ENCODE results near the gene NGB.
"Not testable (repeated sequence)": the region's sequence is repeated elsewhere in the genome, so short reads cannot be mapped to it uniquely, and the experiment has no call there.

NGB gene, protein sequence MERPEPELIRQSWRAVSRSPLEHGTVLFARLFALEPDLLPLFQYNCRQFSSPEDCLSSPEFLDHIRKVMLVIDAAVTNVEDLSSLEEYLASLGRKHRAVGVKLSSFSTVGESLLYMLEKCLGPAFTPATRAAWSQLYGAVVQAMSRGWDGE

DNA sequence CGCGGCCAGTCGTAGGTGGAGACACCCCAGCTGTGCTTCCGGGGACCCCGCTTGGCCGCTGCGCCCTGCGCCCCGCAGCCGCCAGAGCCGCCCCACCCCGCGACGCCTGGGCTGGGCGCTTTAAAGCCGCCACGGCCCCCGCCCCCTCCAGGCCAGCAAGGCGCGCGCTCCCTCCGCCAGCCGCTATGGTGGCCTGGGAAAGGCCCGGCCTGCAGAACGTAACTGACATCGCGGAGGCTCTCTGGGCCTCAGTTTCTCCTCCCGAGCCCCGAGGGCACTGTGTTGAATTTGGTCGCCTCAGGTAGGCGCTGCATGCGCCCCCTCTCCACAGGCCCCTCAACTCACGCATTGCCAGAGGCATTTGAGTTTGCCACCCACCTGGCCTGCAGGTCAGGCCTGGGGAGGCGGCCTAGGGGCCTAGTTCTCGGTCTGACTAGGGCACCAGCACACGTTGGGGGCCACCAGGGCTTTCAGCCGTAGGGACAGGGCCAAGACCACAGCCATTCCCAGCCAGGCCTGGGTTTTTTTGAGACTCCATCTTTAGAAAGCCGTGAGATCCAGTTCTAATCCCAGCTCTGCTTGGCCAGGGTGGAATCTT, at the start of gene NGB:
NGB (minus strand) TSS at position 94 of the 598 bp plus-strand sequence. CDS start 269 bp downstream, outside the sequence.
- no peak for DNase-seq

DNA sequence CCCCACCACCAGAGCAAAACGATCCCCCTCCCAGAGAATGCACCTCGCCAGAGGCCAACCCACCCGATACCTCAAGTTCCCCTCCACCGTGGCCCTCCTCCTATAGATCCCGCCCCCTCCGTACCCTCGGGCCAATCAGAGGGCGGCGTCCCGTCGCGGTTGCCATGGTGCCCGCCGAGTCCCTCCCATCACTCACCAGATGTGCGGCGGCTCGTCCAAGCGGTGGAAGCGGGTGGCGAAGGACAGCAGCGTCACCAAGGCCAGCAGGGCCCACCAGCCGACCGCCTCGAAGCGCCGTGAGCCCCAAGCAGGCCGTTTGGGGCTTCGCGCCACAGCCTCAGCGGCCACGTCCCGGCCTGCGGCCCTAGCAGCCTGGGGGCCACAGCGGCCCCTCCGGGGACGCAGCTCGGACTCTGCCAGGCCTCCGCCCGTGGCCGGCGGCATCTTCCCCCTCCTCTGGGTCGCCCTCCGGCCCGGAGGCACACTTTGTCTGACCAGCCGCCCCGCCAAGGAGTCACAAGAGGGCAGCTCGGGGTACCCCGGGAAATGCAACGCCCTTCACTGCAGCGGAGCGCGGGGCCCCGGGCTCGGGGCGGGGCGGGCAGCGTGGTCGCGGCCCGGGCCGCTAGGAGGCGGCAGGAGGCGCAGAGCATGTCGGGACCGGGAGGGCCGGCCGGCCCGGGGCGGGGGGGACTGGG, 49.4 kb upstream of the NGB start, which contains the start of gene POMT2:
POMT2 (minus strand) TSS at position 646 of the 698 bp plus-strand sequence; CDS start at position 444, 202 bp downstream.
- DNase-seq: peak; percentile 94 to 97 (median 97)

DNA sequence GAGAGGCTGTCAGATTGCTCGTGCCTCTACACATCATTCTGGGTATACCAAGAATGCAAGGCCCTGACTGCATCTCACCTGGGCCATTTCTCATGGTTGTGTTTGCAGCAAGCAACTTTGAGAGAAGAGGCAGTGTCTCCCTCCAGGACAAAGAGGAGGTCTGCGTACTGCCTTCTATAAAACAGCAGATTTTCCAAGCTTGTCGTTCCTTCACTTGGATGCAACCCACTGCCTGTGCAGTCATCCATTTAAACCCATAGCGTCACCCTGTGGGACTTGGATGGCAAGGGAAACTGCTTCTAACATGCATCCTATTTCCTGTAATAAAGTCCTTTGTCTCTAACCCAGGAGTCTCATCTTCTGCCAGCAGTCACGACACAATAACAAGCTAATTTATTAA, 48.4 kb upstream of the NGB start:
- DNase-seq: no peak

GRCh38 chr14:77318756-77319155, 47.8 kb upstream of the NGB start:
- not testable (repeated sequence) for DNase-seq

- no peak for DNase-seq
These were observed 47.1 kb upstream of the NGB start for GRCh38 chr14:77318006-77318553.

- no peak for DNase-seq
These were observed 45.9 kb upstream of the NGB start for GRCh38 chr14:77316872-77317301.

- no peak for DNase-seq
These were observed 45.1 kb upstream of the NGB start for GRCh38 chr14:77316195-77316505.

GRCh38 chr14:77314539-77315457, 43.8 kb upstream of the NGB start:
- no peak for DNase-seq

DNA sequence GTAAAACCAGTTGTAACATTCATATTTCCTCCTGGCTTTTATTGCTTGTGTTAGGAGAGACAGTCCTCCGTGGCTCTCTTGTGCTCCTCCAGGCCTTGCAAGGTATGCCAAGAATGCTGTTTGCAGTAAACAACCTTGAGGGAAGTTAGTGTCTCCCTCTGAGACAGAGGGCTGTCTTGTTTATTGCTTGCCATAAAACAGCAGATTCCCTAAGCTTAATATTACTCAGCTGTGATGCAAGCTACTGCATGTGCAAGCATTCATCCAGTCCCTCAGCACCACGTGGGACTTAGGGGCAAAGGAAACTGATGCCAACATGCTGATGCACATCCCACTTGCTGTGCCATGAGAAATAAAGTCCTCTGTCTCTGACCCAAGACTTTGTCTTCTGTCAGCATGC, 43.0 kb upstream of the NGB start:
- DNase-seq: peak; percentile 56 to 63 (median 56)

GRCh38 chr14:77313371-77313770, 42.4 kb upstream of the NGB start:
- no peak for DNase-seq

- DNase-seq: peak; percentile 22 to 60 (median 57)
These were observed 40.2 kb upstream of the NGB start for GRCh38 chr14:77311217-77311616.

- no peak for DNase-seq
These were observed 39.0 kb upstream of the NGB start for GRCh38 chr14:77310026-77310425.

DNA sequence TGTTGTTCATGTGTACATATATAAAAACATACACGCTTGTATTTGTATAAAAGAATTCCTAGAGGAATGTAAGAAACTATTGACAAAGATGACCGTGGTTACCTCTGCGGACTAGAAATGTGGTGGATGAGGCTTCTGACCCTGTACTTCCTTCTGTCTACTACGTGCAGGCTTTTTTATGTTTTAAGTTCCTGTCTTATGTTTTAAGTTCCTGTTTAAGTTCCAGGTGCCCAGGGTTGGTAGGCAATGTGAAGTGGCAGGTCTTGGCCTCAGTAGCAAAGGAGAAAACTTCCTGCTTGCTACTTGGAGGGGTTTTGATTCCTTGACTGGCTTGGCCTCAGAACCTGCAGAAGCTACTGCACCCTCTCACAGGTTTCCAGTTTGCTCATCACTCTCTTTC, 38.1 kb upstream of the NGB start:
- no peak for DNase-seq

DNA sequence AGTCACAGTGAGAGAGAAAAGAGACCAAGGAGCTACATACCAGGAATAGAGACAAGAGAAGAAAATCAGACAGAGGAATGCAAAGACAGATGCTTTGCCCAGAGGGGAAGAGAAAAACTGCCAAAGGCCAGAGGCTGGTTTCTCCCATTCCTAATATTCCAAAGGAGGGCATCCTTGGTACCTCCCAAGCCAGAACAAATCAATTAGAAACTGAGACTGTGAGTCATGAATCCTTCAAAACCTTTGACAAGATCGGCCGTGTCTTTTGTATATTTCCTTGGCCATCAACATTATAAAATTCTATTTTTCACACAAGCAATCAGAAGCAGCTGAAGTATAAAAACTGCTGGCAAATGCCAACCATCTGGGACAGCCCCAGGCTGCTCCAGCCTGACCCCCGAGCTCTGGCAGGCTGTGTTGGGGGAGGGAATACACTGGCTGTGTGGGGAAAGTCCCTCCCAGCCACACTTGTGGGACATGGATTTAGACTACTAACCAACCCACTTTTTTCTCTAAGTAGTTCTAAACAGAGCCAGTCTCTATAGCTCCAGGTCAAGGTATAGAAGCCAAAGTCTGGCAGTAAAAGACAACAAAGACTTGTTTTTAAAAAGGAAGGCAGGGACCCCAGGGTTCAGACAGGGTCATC, 36.0 kb upstream of the NGB start:
- peak in 1 of 3 donors; percentile 36 for DNase-seq

DNA sequence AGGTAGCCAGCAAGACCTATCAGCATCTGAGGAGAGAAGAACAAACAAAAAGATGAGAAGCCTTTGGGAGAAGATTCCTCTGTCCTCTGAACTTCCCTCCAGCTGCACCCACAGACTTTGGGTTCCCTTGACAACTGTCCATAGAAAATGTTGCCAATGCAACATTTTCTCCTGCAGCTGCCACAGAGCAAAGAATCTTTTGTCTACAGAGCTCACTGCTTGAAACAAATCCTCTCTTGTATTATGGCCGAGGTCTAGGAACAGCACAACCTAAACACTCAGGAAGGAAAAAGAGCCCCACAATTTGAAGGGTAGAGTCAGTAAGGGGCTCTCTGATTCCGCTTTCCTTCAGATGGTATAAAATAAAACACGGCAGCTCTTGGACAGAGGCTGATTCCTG, 35.4 kb upstream of the NGB start:
- peak in 1 of 3 donors; percentile 25 for DNase-seq

- DNase-seq: no peak
These were observed 34.7 kb upstream of the NGB start for GRCh38 chr14:77305696-77306095.

DNA sequence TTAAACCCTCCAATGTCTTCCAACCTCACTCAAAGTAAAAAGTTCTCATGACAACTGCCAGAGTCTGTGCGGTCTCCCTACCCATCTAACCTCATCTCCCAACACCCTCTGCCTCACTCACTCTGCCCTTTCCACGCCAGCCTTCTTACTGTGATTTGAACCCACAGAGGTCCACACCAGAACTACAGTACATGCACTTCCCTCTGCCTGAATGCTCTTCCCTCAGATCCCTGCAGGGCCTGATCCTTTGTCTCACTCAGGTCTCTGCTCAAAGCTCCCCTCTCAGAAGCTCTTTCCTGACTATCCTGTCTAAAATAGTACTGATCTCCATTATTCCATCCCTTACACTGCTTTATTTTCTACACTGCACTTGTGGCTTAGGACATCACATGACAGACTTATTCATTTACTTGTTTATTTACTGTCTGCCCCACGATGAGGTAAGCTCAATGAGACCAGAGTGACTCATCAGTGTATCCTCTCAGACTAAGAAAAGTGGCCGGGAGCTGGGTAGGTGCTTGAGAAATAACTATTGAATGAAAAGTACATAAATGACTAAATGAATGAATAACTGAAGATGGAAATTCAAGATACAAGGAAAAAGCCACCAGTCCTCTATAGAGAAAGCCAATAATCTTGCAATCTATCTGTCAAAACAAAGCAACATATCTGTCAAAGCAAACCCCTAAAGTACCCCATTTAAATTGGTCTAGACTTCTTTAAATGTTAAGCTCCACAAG, 32.6 kb upstream of the NGB start:
- DNase-seq: peak; percentile 85 to 96 (median 95)

GRCh38 chr14:77302926-77303325, 31.9 kb upstream of the NGB start:
- peak; percentile 63 to 76 (median 75) for DNase-seq

GRCh38 chr14:77301103-77301502, 30.1 kb upstream of the NGB start:
- DNase-seq: peak; percentile 83 to 90 (median 85)

GRCh38 chr14:77299771-77300170, 28.8 kb upstream of the NGB start:
- DNase-seq: no peak

DNA sequence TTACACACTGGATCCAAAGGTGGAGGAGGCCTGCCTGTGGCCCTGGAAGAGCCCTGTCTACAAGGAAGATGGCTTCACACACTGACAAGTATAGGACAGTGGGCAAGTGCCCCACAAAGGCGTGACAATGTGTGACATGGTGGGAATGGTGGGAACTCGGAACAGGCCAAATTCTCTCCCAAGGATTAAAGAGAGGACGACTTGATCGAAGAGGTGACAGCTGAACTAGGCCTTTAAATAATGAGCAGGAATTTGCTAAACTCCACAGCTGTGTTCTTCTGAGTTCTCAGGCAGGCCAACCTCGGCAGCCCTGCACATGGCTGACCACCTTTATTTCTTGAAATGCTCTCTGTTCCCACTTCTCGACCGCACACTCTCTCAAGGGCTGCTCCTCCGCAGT, 25.9 kb upstream of the NGB start:
- no peak for DNase-seq

DNA sequence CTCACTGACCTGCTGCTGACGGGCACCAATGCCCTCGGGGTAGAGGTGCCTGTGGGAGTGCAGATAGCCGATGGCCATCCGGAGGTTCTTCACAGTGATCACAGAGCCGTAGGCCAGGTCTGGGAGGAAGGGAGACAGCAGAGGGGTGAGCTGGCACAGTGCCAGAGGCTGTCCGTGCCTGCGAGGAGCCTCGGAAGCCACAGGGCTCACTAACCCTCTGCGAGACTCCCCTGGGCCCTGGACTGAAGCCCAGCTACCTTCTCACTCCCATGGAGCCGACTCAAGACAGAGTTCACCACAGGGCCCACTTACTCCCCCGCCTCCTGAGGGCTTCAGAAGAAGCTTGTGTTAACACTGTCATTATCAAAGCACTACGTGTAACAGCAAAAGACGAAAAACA, 25.1 kb upstream of the NGB start:
- DNase-seq: no peak

Data from suppressor macrophage treated with lipopolysaccharide for 1 hour (primary cell).